GM12874 (cell line): ENCODE measurements around the gene KITLG.

ENCODE experiments used
- CTCF ChIP-seq: IDR thresholded peaks from 2 replicates; pipeline ENCODE4 v1.5.1; 2011; ENCODE audit warnings: low read depth, mild to moderate bottlenecking, control low read depth, low read length, moderate library complexity; ENCODE audit not compliant: insufficient read depth

Gene KITLG

GRCh38 chr12:88501972-88502938, 78.0 kb downstream of the KITLG start:
- TF ChIP-seq CTCF: no peak

DNA sequence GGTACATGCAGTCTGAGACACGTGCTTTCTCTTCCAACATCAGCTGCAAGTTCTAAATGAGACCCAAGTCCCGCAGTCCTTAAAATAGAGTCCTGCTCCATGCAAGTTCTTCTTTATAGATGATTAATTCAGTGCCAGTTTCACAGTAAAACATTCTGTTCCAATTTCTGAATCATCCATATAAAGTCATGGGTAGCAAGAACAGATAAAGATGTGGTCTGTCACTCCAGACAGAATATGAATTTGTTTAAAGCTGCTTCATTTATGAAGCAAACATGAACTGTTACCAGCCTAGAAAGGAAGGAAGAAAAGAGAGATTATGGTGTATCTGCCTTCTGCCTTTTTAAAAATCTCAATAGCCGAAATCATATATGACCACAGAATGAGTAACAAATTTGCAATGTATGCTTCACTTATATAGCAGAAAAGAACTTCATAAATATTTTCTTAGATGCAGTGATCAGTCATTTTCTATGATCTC, 83.3 kb downstream of the KITLG start:
- no peak for TF ChIP-seq CTCF

DNA sequence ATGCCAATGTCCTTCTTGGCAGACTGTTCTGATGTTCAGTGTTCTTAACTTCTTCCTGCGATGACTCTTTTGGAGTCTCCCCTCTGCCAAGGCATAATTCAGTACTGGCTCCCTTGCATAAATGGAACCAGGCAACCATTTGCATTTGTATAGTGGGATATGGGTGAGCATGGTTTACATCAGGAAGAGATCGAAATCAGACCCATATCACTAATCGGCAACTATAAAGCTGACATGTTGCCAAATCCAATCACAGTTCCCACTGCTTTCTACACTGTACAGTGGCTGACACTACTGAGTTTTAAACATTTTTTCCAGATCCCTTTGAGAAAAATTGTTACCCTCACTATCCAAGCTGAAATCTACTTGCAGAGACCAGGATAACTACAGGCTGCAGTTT, 83.8 kb downstream of the KITLG start:
- no peak for TF ChIP-seq CTCF

DNA sequence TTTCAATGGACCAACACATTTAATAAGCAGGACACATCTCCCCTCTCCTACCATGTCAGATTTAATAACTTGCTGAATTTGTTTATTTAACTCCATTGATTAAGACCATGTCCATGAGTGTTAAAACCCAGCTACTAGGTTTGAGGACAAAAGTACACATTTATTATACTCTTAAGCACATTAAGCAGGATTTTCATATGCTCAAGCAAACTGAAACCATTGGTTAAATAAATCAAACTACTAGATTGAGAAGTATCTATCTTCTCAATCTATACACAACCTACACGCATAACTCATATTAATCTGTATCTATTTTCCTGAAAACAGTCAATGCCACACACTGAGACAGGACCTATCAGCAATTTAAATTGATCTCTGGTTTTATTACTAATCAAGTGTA, 85.2 kb downstream of the KITLG start:
- no peak for TF ChIP-seq CTCF

GRCh38 chr12:88494520-88494919, 85.8 kb downstream of the KITLG start:
- TF ChIP-seq CTCF: no peak

- no peak for TF ChIP-seq CTCF
These were observed 86.6 kb downstream of the KITLG start for GRCh38 chr12:88493636-88494035.

DNA sequence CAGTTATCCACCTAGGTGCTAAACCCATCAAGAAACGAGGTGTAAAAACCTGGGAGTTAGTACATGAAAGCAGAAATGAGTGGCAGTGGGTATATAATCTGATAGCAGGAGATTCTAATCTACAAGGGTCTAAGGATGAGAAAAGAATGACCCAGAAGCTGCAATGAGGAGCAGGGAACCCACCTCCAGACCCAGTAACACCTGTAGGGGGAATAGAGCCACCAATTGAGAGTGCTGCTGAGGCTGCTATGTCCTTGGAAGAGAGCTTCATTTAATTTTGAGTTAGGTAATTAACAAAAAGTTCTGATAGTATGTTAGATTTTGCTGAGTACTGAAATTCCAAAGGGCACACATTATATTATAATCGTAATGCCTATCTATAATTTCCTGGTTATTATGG, 89.8 kb downstream of the KITLG start:
- TF ChIP-seq CTCF: no peak
